GM19239 (cell line): Measurements from ENCODE around the gene ALOXE3.
"Not testable (repeated sequence)": the region's sequence is repeated elsewhere in the genome, so short reads cannot be mapped to it uniquely, and the experiment has no call there.

ENCODE experiments used
- DNase-seq: peaks from one replicate; pipeline ENCODE4 v3.0.0; 2011; ENCODE audit warnings: low spot score; ENCODE audit not compliant: insufficient read length
- FAIRE-seq: peaks from 2 replicates; lab custom pipeline; 2011; peaks lifted over from hg19 to GRCh38; lab: Jason Lieb, UNC

ALOXE3 gene

GRCh38 chr17:8075574-8076342, 42.6 kb downstream of the ALOXE3 start:
- DNase-seq, result no peak
- no peak for FAIRE-seq

- no peak for FAIRE-seq
- DNase-seq, result no peak
Measured at GRCh38 chr17:8075081-8075480, 43.2 kb downstream of the ALOXE3 start.

- DNase-seq, result no peak
- no peak for FAIRE-seq
Measured at GRCh38 chr17:8074554-8074953, 43.8 kb downstream of the ALOXE3 start.

GRCh38 chr17:8073627-8074484, 44.5 kb downstream of the ALOXE3 start:
- FAIRE-seq (peak; percentile 91), DNase-seq (peak; percentile 86)

GRCh38 chr17:8072729-8073461, 45.4 kb downstream of the ALOXE3 start:
- no peak for FAIRE-seq
- DNase-seq, result no peak

- no peak for FAIRE-seq
- no peak for DNase-seq
Measured at GRCh38 chr17:8072341-8072728, 46.0 kb downstream of the ALOXE3 start.

- no peak for FAIRE-seq
- DNase-seq, result no peak
Measured at GRCh38 chr17:8071496-8071895, 46.8 kb downstream of the ALOXE3 start.

GRCh38 chr17:8069587-8069860, 48.8 kb downstream of the ALOXE3 start:
- FAIRE-seq, result no peak
- DNase-seq, result no peak

GRCh38 chr17:8068736-8069586, 49.4 kb downstream of the ALOXE3 start:
- no peak for FAIRE-seq
- no peak for DNase-seq

- FAIRE-seq, result no peak
- no peak for DNase-seq
Measured at GRCh38 chr17:8067806-8068205, 50.5 kb downstream of the ALOXE3 start.

GRCh38 chr17:8066841-8067775, 51.2 kb downstream of the ALOXE3 start:
- no peak for DNase-seq
- FAIRE-seq, result no peak

- FAIRE-seq (no peak), DNase-seq (no peak)
Measured at GRCh38 chr17:8064561-8065019, 53.7 kb downstream of the ALOXE3 start.

- DNase-seq, result no peak
- no peak for FAIRE-seq
Measured at GRCh38 chr17:8063761-8064534, 54.4 kb downstream of the ALOXE3 start.

GRCh38 chr17:8062807-8063483, 55.4 kb downstream of the ALOXE3 start:
- DNase-seq (no peak), FAIRE-seq (no peak)

- DNase-seq (no peak), FAIRE-seq (no peak)
Measured at GRCh38 chr17:8062435-8062806, 55.9 kb downstream of the ALOXE3 start.

GRCh38 chr17:8061851-8062250, 56.5 kb downstream of the ALOXE3 start:
- not testable (repeated sequence) for DNase-seq, FAIRE-seq

- FAIRE-seq (peak; percentile 90), DNase-seq (peak; percentile 60)
Measured at GRCh38 chr17:8060274-8060673, 58.0 kb downstream of the ALOXE3 start.

GRCh38 chr17:8059131-8059530, 59.2 kb downstream of the ALOXE3 start:
- DNase-seq (no peak), FAIRE-seq (no peak)
